GM12864 (cell line): ENCODE measurements around the gene COG2.

Experiments
- DNase-seq: peaks from one replicate; pipeline ENCODE4 v3.0.0-alpha.2; 2011; ENCODE audit warnings: low read depth
- H3K4me3 ChIP-seq: 2 replicates; pipeline ENCODE4 v1.5.1; 2011; ENCODE audit warnings: mild to moderate bottlenecking, low read depth, low read length, control low read depth
- CTCF ChIP-seq: IDR thresholded peaks from 2 replicates; pipeline ENCODE4 v1.5.1; 2011; ENCODE audit warnings: low read depth, mild to moderate bottlenecking, moderate library complexity, low read length, control low read depth, inconsistent platforms; ENCODE audit errors: missing control alignments

Gene COG2

GRCh38 chr1:230669543-230669942 lies 27.3 kb downstream of the COG2 start:
- H3K4me3 ChIP-seq, result no peak overlapping the region
- no peak for DNase-seq
- no peak for TF ChIP-seq CTCF

GRCh38 chr1:230674581-230674980 lies 32.3 kb downstream of the COG2 start:
- DNase-seq, result no peak
- no peak for TF ChIP-seq CTCF
- no peak overlapping the region for H3K4me3 ChIP-seq

GRCh38 chr1:230677200-230677599 lies 34.9 kb downstream of the COG2 start:
- H3K4me3 ChIP-seq, result no peak overlapping the region
- no peak for DNase-seq
- TF ChIP-seq CTCF, result no peak

GRCh38 chr1:230679192-230679591 lies 36.9 kb downstream of the COG2 start:
- no peak for DNase-seq
- TF ChIP-seq CTCF, result no peak
- H3K4me3 ChIP-seq, result no peak overlapping the region

- no peak for TF ChIP-seq CTCF
Measured at GRCh38 chr1:230679825-230680224, 37.5 kb downstream of the COG2 start.

GRCh38 chr1:230680300-230681025 lies 38.2 kb downstream of the COG2 start:
- DNase-seq, result no peak
- TF ChIP-seq CTCF, result no peak
- no peak overlapping the region for H3K4me3 ChIP-seq

More at GRCh38 chr1:230679825-230680224, 37.5 kb downstream of the COG2 start:
- no peak overlapping the region for H3K4me3 ChIP-seq
- no peak for DNase-seq

- no peak for TF ChIP-seq CTCF
- no peak for DNase-seq
- no peak overlapping the region for H3K4me3 ChIP-seq
Measured at GRCh38 chr1:230681599-230681998, 39.3 kb downstream of the COG2 start.
